Naive thymus-derived CD8-positive, alpha-beta T cell (primary cell): ENCODE measurements around the gene SRGAP2C. TPM values are rescaled to one million over a fixed set of nuclear protein-coding genes. Genes with fewer than 3 reads are reported as not detected.
A peak's percentile ranks its signal among the peaks of the same experiment; 100 is the strongest.
"Not testable (repeated sequence)": the region's sequence is repeated elsewhere in the genome, so short reads cannot be mapped to it uniquely, and the experiment has no call there.

ENCODE experiments used
- ATAC-seq, 2 donors: fragments of 150-1000 bp; cut with Tn5 transposase in 1 of 2; sonication (Bioruptor Pico), chemical (Tn5 transposase) in 1 of 2; 1 replicate in 1 of 2; 2 replicates in 1 of 2; pipeline ENCODE4 v1.10.0; 2021; ENCODE audit warnings: mild to moderate bottlenecking in 2 of 2, moderate library complexity in 2 of 2
- POLR2A ChIA-PET: fragments of 350-600 bp; sonication (Branson Sonifier 250); formaldehyde crosslinking; loops from one replicate; lab custom pipeline; 2021; ENCODE audit warnings: antibody characterized with exemption; lab: Charles Lee
- DNase-seq, 10 donors: peaks; one replicate each; pipeline versions ENCODE4 v3.0.0 to v3.0.0-alpha.2; 2020 to 2022
- H3K27ac Mint-ChIP-seq, 10 donors: one replicate each; pipeline ENCODE4 v1.8.0; 2020 to 2022; ENCODE audit warnings: mild to moderate bottlenecking in 10 of 10, mixed read lengths in 10 of 10, moderate library complexity in 4 of 10, inconsistent platforms in 1 of 10
- H3K27me3 Mint-ChIP-seq, 5 donors: one replicate each; pipeline ENCODE4 v1.8.0; 2021 to 2022; ENCODE audit warnings: mixed read lengths in 5 of 5
- H3K36me3 Mint-ChIP-seq, 3 donors: one replicate each; pipeline ENCODE4 v1.8.0; 2020 to 2022; ENCODE audit warnings: mixed read lengths in 3 of 3, mild to moderate bottlenecking in 2 of 3, inconsistent platforms in 1 of 3
- H3K4me1 Mint-ChIP-seq, 4 donors: one replicate each; pipeline ENCODE4 v1.8.0; 2021 to 2022; ENCODE audit warnings: mixed read lengths in 4 of 4
- H3K4me3 Mint-ChIP-seq, 10 donors: one replicate each; pipeline ENCODE4 v1.8.0; 2020 to 2022; ENCODE audit warnings: mild to moderate bottlenecking in 10 of 10, mixed read lengths in 10 of 10, moderate library complexity in 6 of 10, inconsistent platforms in 1 of 10
- H3K9me3 Mint-ChIP-seq, 9 donors: one replicate each; pipeline ENCODE4 v1.8.0; 2020 to 2022; ENCODE audit warnings: mixed read lengths in 9 of 9, mild to moderate bottlenecking in 3 of 9, inconsistent platforms in 1 of 9, moderate library complexity in 1 of 9
- polyA plus RNA-seq, 3 donors: library from polyadenylated mRNA; unstranded; fragments of 300-500 nt; fragmentation: Illumina TruSeq; gene quantifications; one replicate each; pipeline ENCODE4 v1.2.3, GENCODE V29; 2021
- total RNA-seq, 8 experiments: library from RNA in 2 of 8; stranded (reverse) in 2 of 8; gene quantifications; one replicate each; pipeline ENCODE4 v1.2.3 and lab custom pipeline; 2021 to 2026

Gene SRGAP2C
- 10 to 100 TPM; 10.7 to 14.1 TPM for total RNA-seq
- polyA plus RNA-seq, result 1 to 10 TPM in 2 of 3 donors, under 1 TPM in 1; 0.73 to 2.1 (median 1.0) TPM
- total RNA-seq (lab: John Stamatoyannopoulos, UW), result 2.0 to 6.3 (median 4.4) reads per million in 6 experiments

- not testable (repeated sequence) for H3K36me3 Mint-ChIP-seq, H3K27me3 Mint-ChIP-seq, H3K4me1 Mint-ChIP-seq, H3K9me3 Mint-ChIP-seq
- Mint-ChIP-seq H3K4me3 (peak within 1 kb of the TSS; percentile 83 to 99 (median 96)), H3K27ac (peak within 1 kb of the TSS in 9 of 10 donors; percentile 75 to 96 (median 92))
- peak; percentile 64 to 97 (median 93) for DNase-seq
- POLR2A ChIA-PET, result interaction anchor here (1.0 to 1.6 kb wide), 2 partner anchors 335 to 1008 kb away, joined by 3 to 4 read pairs; partner anchors contain the start of gene SEC22B
- peak; percentile 85 to 86 for ATAC-seq
Measured at GRCh38 chr1:121184290-121185127, at the start of gene SRGAP2C, which contains the start of gene FAM72B. Gene SRGAP2C, plus strand, starts transcription at chr1:121184975. Its CDS starts 2,472 bp downstream, at chr1:121187447. Gene FAM72B, minus strand, starts transcription at chr1:121184340. Its CDS starts 851 bp downstream, at chr1:121183489.

- DNase-seq, H3K4me1 Mint-ChIP-seq, H3K9me3 Mint-ChIP-seq, H3K27ac Mint-ChIP-seq, H3K36me3 Mint-ChIP-seq, H3K4me3 Mint-ChIP-seq, POLR2A ChIA-PET, H3K27me3 Mint-ChIP-seq, ATAC-seq: not testable (repeated sequence)
Measured at GRCh38 chr1:121140393-121140792, 44.4 kb upstream of the SRGAP2C start.

- H3K36me3 Mint-ChIP-seq, H3K27me3 Mint-ChIP-seq, H3K9me3 Mint-ChIP-seq, H3K27ac Mint-ChIP-seq, POLR2A ChIA-PET, H3K4me1 Mint-ChIP-seq, H3K4me3 Mint-ChIP-seq: not testable (repeated sequence)
- DNase-seq (peak in 2 of 10 donors; percentile 6 to 7), ATAC-seq (peak; percentile 49 to 60)
Measured at GRCh38 chr1:121148489-121149190, 36.1 kb upstream of the SRGAP2C start.

- H3K4me1 Mint-ChIP-seq, POLR2A ChIA-PET, H3K27ac Mint-ChIP-seq, DNase-seq, H3K4me3 Mint-ChIP-seq, ATAC-seq, H3K27me3 Mint-ChIP-seq, H3K36me3 Mint-ChIP-seq, H3K9me3 Mint-ChIP-seq: not testable (repeated sequence)
Measured at GRCh38 chr1:121151294-121151693, 33.5 kb upstream of the SRGAP2C start.

- H3K27me3 Mint-ChIP-seq, H3K9me3 Mint-ChIP-seq, H3K27ac Mint-ChIP-seq, DNase-seq, H3K4me3 Mint-ChIP-seq, POLR2A ChIA-PET, ATAC-seq, H3K36me3 Mint-ChIP-seq, H3K4me1 Mint-ChIP-seq: not testable (repeated sequence)
Measured at GRCh38 chr1:121152788-121153187, 32.0 kb upstream of the SRGAP2C start.

- DNase-seq, H3K4me1 Mint-ChIP-seq, H3K27ac Mint-ChIP-seq, H3K27me3 Mint-ChIP-seq, H3K4me3 Mint-ChIP-seq, H3K36me3 Mint-ChIP-seq, ATAC-seq, H3K9me3 Mint-ChIP-seq, POLR2A ChIA-PET: not testable (repeated sequence)
Measured at GRCh38 chr1:121154811-121155210, 30.0 kb upstream of the SRGAP2C start.

- DNase-seq, H3K36me3 Mint-ChIP-seq, ATAC-seq, POLR2A ChIA-PET, H3K27ac Mint-ChIP-seq, H3K4me3 Mint-ChIP-seq, H3K4me1 Mint-ChIP-seq, H3K9me3 Mint-ChIP-seq, H3K27me3 Mint-ChIP-seq: not testable (repeated sequence)
Measured at GRCh38 chr1:121155671-121156358, 29.0 kb upstream of the SRGAP2C start.

GRCh38 chr1:121156958-121157603 lies 27.7 kb upstream of the SRGAP2C start:
- not testable (repeated sequence) for DNase-seq

GRCh38 chr1:121157609-121158008 lies 27.2 kb upstream of the SRGAP2C start:
- POLR2A ChIA-PET, H3K4me3 Mint-ChIP-seq, DNase-seq, H3K36me3 Mint-ChIP-seq, H3K27me3 Mint-ChIP-seq, ATAC-seq, H3K9me3 Mint-ChIP-seq, H3K4me1 Mint-ChIP-seq, H3K27ac Mint-ChIP-seq: not testable (repeated sequence)

More at GRCh38 chr1:121156958-121157603, 27.7 kb upstream of the SRGAP2C start:
- H3K9me3 Mint-ChIP-seq, ATAC-seq, H3K4me3 Mint-ChIP-seq, POLR2A ChIA-PET, H3K27me3 Mint-ChIP-seq, H3K27ac Mint-ChIP-seq, H3K4me1 Mint-ChIP-seq, H3K36me3 Mint-ChIP-seq: not testable (repeated sequence)

GRCh38 chr1:121160118-121160517 lies 24.7 kb upstream of the SRGAP2C start:
- ATAC-seq, H3K4me3 Mint-ChIP-seq, H3K36me3 Mint-ChIP-seq, POLR2A ChIA-PET, DNase-seq, H3K27me3 Mint-ChIP-seq, H3K27ac Mint-ChIP-seq, H3K9me3 Mint-ChIP-seq, H3K4me1 Mint-ChIP-seq: not testable (repeated sequence)

- POLR2A ChIA-PET, H3K4me1 Mint-ChIP-seq, H3K4me3 Mint-ChIP-seq, H3K27ac Mint-ChIP-seq, H3K36me3 Mint-ChIP-seq, ATAC-seq, H3K27me3 Mint-ChIP-seq, H3K9me3 Mint-ChIP-seq, DNase-seq: not testable (repeated sequence)
Measured at GRCh38 chr1:121161199-121161901, 23.4 kb upstream of the SRGAP2C start.
